Urothelium cell line (cell line): ENCODE data around the gene USE1.

Experiments used
- DNase-seq: peaks from one replicate; pipeline ENCODE4 v3.0.0; 2011; ENCODE audit warnings: low spot score, mixed read lengths
- FAIRE-seq: peaks from 2 replicates; lab custom pipeline; 2011; peaks lifted over from hg19 to GRCh38; lab: Jason Lieb, UNC

USE1 gene

DNA sequence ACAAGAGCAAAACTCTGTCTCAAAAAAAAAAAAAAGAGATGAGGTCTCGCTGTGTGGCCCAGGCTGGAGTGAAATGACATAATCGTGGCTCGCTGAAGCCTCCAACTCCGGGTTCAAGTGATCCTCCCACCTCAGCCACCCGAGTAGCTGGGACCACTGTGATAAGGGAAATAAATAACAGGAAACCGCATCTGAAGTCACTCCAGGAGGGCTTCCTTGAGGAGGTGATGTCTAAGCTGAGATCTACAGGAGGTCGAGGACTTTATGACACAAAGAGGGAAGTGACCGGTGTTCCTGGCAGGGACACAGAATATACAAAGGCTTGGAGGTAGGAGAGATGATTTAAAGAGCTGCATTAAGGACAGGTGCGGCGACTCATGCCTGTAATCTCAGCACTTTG is 39.5 kb downstream of the USE1 start:
- DNase-seq (no peak), FAIRE-seq (no peak)

- no peak for FAIRE-seq
- DNase-seq, result no peak
Observed at GRCh38 chr19:17255150-17255621, 40.0 kb downstream of the USE1 start.

GRCh38 chr19:17256130-17256529 is 41.0 kb downstream of the USE1 start:
- FAIRE-seq (no peak), DNase-seq (no peak)

- DNase-seq, result no peak
- FAIRE-seq, result no peak
Observed at GRCh38 chr19:17259118-17259780, 44.1 kb downstream of the USE1 start.

DNA sequence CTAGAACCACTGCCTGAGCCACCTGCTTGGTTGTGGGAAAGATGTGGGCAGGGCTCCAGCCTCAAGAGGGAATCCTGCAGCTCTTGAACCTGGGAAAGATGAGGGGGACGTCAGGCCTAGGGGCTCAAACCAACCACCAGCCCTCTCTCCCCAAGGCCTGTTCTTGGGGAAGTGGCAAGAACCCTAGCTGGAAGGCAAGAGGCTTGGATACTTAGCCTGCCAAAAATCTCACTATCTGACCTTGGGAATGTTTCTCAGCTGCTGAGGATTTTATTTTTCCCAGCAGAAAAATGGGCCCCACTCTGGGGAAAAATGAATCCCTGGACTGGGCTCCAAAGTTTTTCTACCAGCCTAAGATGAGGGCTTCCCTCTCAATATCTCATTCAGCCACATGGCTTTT is 44.8 kb downstream of the USE1 start:
- DNase-seq, result no peak
- no peak for FAIRE-seq

- FAIRE-seq (no peak), DNase-seq (peak; percentile 74)
Observed at GRCh38 chr19:17260842-17261325, 45.7 kb downstream of the USE1 start.

GRCh38 chr19:17262557-17262956 is 47.4 kb downstream of the USE1 start:
- DNase-seq (no peak), FAIRE-seq (no peak)

DNA sequence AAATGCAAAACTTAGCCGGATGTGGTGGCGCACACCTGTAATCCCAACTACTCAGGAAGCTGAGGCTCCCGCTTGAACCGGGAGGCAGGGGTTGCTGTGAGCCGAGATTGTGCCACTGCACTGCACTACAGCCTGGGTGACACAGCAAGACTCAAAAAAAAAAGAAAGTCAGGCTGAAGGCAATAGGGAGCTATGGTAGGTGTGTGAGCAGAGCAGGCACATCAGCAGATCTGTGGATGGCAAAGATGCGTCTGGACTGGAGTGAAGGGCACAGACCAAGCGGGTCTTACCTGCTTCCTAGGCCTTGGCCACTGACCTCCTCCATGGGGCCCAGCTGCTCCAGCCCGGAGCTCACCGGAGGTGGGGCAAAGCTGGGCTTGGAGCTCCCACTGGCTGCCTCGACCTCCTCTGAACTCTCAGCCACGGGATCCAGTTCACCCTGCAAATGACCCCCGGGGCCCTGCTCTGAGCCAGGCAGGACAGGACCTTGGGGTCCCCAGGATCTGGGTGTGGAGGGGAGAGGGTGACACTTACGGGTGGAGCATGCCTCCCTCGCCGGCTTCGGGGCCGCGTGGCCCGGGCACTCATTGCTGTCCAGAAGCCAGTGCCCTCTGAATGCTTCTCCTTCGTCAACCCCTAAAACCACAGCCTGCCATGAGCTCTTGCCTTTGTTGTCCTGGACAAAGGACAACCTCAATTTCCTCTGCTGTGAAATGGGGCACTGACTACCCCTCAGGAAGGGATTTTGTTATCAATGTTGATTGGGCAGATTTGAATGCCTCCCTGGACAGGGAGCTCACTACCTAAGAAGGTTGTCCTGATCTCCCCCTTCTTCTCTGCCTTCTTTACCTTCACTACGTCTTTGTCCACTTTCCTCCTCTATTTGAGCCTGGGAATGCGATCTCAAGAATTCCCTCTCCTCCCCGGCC is 48.8 kb downstream of the USE1 start:
- FAIRE-seq, result no peak
- DNase-seq, result no peak

DNA sequence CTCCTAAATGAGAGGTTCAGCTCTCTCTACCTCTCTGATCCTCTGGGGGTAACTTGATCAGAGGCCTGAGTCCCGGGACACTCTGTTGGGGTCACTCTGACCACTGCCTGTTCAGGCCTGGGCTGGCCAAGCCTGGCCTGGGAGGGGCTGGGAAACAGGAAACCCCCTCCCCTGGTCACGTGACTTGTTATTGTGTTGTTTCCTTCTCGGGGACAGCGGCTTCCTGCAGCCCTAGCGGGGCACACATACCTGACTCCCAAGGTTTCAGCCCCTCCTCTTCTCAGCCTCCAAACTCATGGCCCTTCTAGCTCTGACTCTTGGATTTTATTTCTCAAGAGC is 49.5 kb downstream of the USE1 start, which contains the start of gene USHBP1:
Gene USHBP1, minus strand, starts transcription at position 105 of the 339 bp plus-strand sequence. CDS start 446 bp downstream, outside the sequence.
- DNase-seq, result no peak
- no peak for FAIRE-seq

DNA sequence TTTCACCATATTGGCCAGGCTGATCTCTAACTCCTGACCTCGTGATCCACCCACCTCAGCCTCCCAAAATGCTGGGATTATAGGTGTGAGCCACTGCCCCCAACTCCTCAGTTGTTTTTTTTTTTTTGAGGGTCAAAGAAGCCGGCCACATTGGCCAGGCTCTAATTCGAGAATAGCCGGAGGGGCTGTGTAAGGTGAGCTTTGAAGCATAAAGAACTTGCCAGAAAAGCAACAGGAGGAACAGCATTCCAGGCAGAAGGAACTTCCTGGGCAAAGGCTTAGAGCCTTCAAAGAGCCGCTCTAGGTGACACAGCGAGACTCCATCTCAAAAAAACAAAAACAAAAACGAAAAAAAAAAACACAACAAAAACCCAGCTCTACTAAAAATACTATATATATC is 50.9 kb downstream of the USE1 start:
- no peak for DNase-seq
- no peak for FAIRE-seq

- FAIRE-seq, result no peak
- DNase-seq, result no peak
Observed at GRCh38 chr19:17266589-17266974, 51.4 kb downstream of the USE1 start.

GRCh38 chr19:17266975-17267788 is 52.0 kb downstream of the USE1 start, which contains the start of gene BABAM1:
TSS of gene BABAM1 (plus strand) at chr19:17267443. CDS start at chr19:17268807, 1,364 bp downstream.
- FAIRE-seq, result no peak
- DNase-seq, result peak; percentile 92

DNA sequence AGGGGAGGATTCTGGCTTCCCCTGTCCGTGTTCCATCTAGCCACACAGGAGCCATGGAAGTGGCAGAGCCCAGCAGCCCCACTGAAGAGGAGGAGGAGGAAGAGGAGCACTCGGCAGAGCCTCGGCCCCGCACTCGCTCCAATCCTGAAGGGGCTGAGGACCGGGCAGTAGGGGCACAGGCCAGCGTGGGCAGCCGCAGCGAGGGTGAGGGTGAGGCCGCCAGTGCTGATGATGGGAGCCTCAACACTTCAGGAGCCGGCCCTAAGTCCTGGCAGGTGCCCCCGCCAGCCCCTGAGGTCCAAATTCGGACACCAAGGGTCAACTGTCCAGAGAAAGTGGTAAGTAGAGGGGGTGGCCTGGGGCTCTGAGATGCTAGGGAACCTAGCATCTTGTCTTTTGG is 53.6 kb downstream of the USE1 start:
- DNase-seq (no peak), FAIRE-seq (no peak)
